Transverse colon (tissue), 4 donors: ENCODE data around the gene SLC27A4. TPM values are rescaled to one million over a fixed set of nuclear protein-coding genes. Genes with fewer than 3 reads are reported as not detected.

Source experiments
- DNase-seq: peaks from one replicate; pipeline ENCODE4 v3.0.0-alpha.2; 2019
- H3K27ac ChIP-seq, 4 donors: fragments of 200-600 bp; sonication (generic); 2 replicates each; pipeline ENCODE4 v1.5.1; 2016 to 2018; ENCODE audit warnings: inconsistent platforms in 4 of 4
- H3K27me3 ChIP-seq: fragments of 200-600 bp; sonication (generic); 2 replicates; pipeline ENCODE4 v1.5.1; 2017; ENCODE audit warnings: inconsistent platforms
- H3K36me3 ChIP-seq, 4 donors: fragments of 200-600 bp; sonication (generic); 2 replicates each; pipeline ENCODE4 v1.5.1; 2017 to 2019; ENCODE audit warnings: inconsistent platforms in 4 of 4
- H3K4me1 ChIP-seq, 4 donors: fragments of 200-600 bp; sonication (generic); 2 replicates each; pipeline ENCODE4 v1.5.1; 2017 to 2020; ENCODE audit warnings: inconsistent platforms in 4 of 4
- H3K4me3 ChIP-seq, 4 donors: fragments of 200-600 bp; sonication (generic); 1 replicate in 1 of 4; 2 replicates in 3 of 4; pipeline versions ENCODE4 v1.5.1 to v1.6.1; 2017 to 2019; ENCODE audit warnings: inconsistent platforms in 4 of 4
- H3K9me3 ChIP-seq, 2 donors: fragments of 200-600 bp; sonication (generic); 2 replicates each; pipeline ENCODE4 v1.5.1; 2017 to 2019; ENCODE audit warnings: inconsistent platforms in 2 of 2
- CTCF ChIP-seq, 5 experiments: fragments of 200-600 bp in 3 of 5; fragments of 450-650 bp in 2 of 5; sonication (generic) in 3 of 5; IDR thresholded peaks; 1 replicate in 2 of 5; 2 replicates in 3 of 5; pipeline ENCODE4 v1.5.1; 2016 to 2017; ENCODE audit warnings: antibody characterized with exemption in 5 of 5, inconsistent platforms in 3 of 5, mild to moderate bottlenecking in 2 of 5, moderate library complexity in 1 of 5
- EP300 ChIP-seq: sonication (generic); formaldehyde crosslinking; IDR thresholded peaks from one replicate; pipeline ENCODE4 v1.6.1; 2017; ENCODE audit warnings: antibody characterized with exemption, low read depth
- POLR2A ChIP-seq: fragments of 450-650 bp; IDR thresholded peaks from one replicate; pipeline ENCODE4 v1.6.1; 2016; ENCODE audit warnings: antibody characterized with exemption, mild to moderate bottlenecking, moderate library complexity
- POLR2AphosphoS5 ChIP-seq, 3 donors: sonication (generic); formaldehyde crosslinking; IDR thresholded peaks; one replicate each; pipeline ENCODE4 v1.6.1; 2016; ENCODE audit warnings: antibody characterized with exemption in 3 of 3
- WGBS, 2 donors: methylation state at CpG; one replicate each; pipeline ENCODE4 v1.1.5; 2018; ENCODE audit warnings: low coverage in 1 of 2; 5-methylcytosine and 5-hydroxymethylcytosine counted together
- in situ Hi-C, 4 donors: fragments of 200-750 bp; cut with MboI; loops; one replicate each; pipeline versions ENCODE4 v1.15.0 to v1.15.1; 2017; ENCODE audit warnings: low sequenced_read_pairs in 3 of 4, low pct_ligation_motif_present in 1 of 4, low pct_unique_long_range_greater_than_20kb in 1 of 4
- intact Hi-C: fragments of 100-400 bp; cut with DNase I; formaldehyde crosslinking; loops from one replicate; pipeline ENCODE4 v1.15.1; 2023; ENCODE audit warnings: low total_unique reads
- total RNA-seq, 4 donors: library from RNA; depleted of rRNA; stranded (reverse); fragments of >200 nt; gene quantifications; one replicate each; pipeline ENCODE4 v1.1.0, GENCODE V29; 2016

Gene SLC27A4
- total RNA-seq, 4 donors from 2014 or later = 26.3 to 92.4 (median 44.2) TPM

- Histone ChIP-seq H3K4me1 (no peaks in the 10 kb centered on the region), H3K27me3 (peaks cover 21% of the 10 kb centered on the region), H3K27ac (no peak overlapping the region), H3K4me3 (no peak overlapping the region), H3K36me3 (peaks cover 0 to 19% (median 8%) of the 10 kb centered on the region in 4 donors), H3K9me3 (no peaks in the 10 kb centered on the region)
- intact Hi-C loops (no loop called here), in situ Hi-C loops (no loop called here)
- TF ChIP-seq POLR2A (no peak), POLR2AphosphoS5 (IDR thresholded peaks at IDR 0.05) (no peak), EP300 (no peak), CTCF (IDR thresholded peaks at IDR 0.05) (no peak)
- 60 to 90% methylated on average over 2 to 73 of the region's 88 CpGs for WGBS, 2 donors
- no peak for DNase-seq
These were observed 52.2 kb downstream of the SLC27A4 start for GRCh38 chr9:128392302-128393144.

- Histone ChIP-seq H3K27ac (no peak overlapping the region), H3K4me3 (no peak overlapping the region), H3K4me1 (no peaks in the 10 kb centered on the region), H3K36me3 (peaks cover 0 to 12% (median 6%) of the 10 kb centered on the region in 4 donors), H3K9me3 (no peaks in the 10 kb centered on the region), H3K27me3 (peaks cover 26% of the 10 kb centered on the region)
- intact Hi-C loops = no loop called here
- WGBS, 2 donors = 80 to 85% methylated on average over 12 to 56 of the region's 56 CpGs
- no peak for TF ChIP-seq POLR2AphosphoS5 (IDR thresholded peaks at IDR 0.05)
- no peak for TF ChIP-seq CTCF (IDR thresholded peaks at IDR 0.05)
- TF ChIP-seq EP300 = no peak
- TF ChIP-seq POLR2A = no peak
- in situ Hi-C loops = no loop called here
- DNase-seq = no peak
These were observed 52.9 kb downstream of the SLC27A4 start for GRCh38 chr9:128393145-128393775.

GRCh38 chr9:128393970-128394369, 53.6 kb downstream of the SLC27A4 start:
- TF ChIP-seq EP300 (no peak), POLR2A (no peak), CTCF (IDR thresholded peaks at IDR 0.05) (no peak), POLR2AphosphoS5 (IDR thresholded peaks at IDR 0.05) (no peak)
- no peak for DNase-seq
- 54% methylated on average over 7 of the region's 7 CpGs; no CpG with 5 or more reads in 1 of the 2 donors for WGBS, 2 donors
- Histone ChIP-seq H3K36me3 (peaks cover 0 to 9% (median 3%) of the 10 kb centered on the region in 4 donors), H3K4me1 (no peaks in the 10 kb centered on the region), H3K27ac (no peak overlapping the region), H3K9me3 (no peaks in the 10 kb centered on the region), H3K4me3 (no peak overlapping the region), H3K27me3 (peaks cover 28% of the 10 kb centered on the region)
- intact Hi-C loops = no loop called here
- in situ Hi-C loops = no loop called here

GRCh38 chr9:128394379-128395168, 54.2 kb downstream of the SLC27A4 start:
- no peak overlapping the region for H3K4me3 ChIP-seq
- TF ChIP-seq CTCF (IDR thresholded peaks at IDR 0.05) (no peak), POLR2AphosphoS5 (IDR thresholded peaks at IDR 0.05) (no peak), POLR2A (no peak), EP300 (no peak)
- intact Hi-C loops = no loop called here
- no peaks in the 10 kb centered on the region for H3K9me3 ChIP-seq
- 61 to 87% methylated on average over 3 to 7 of the region's 9 CpGs for WGBS, 2 donors
- DNase-seq = no peak
- no peaks in the 10 kb centered on the region for H3K4me1 ChIP-seq
- H3K27ac ChIP-seq = no peak overlapping the region
- in situ Hi-C loops = no loop called here
- peaks cover 34% of the 10 kb centered on the region for H3K27me3 ChIP-seq
- H3K36me3 ChIP-seq = peaks cover 0 to 7% (median 0%) of the 10 kb centered on the region in 4 donors
